Testis (tissue), 2 donors: ENCODE measurements around the gene FUT4.

Source experiments
- POLR2A ChIP-seq: fragments of 450-650 bp; IDR thresholded peaks from one replicate; pipeline ENCODE4 v1.6.1; 2017; ENCODE audit warnings: antibody characterized with exemption, mild to moderate bottlenecking, moderate library complexity
- TF ChIP-seq, protein P1 (sequence below), 3 experiments: fragments of 450-650 bp in 2 of 3; fragments of 200-600 bp in 1 of 3; sonication (generic) in 1 of 3; IDR thresholded peaks; one replicate each; pipeline ENCODE4 v1.5.1; 2016 to 2019; ENCODE audit warnings: antibody characterized with exemption in 3 of 3, mild to moderate bottlenecking in 2 of 3, moderate library complexity in 1 of 3

DNA sequence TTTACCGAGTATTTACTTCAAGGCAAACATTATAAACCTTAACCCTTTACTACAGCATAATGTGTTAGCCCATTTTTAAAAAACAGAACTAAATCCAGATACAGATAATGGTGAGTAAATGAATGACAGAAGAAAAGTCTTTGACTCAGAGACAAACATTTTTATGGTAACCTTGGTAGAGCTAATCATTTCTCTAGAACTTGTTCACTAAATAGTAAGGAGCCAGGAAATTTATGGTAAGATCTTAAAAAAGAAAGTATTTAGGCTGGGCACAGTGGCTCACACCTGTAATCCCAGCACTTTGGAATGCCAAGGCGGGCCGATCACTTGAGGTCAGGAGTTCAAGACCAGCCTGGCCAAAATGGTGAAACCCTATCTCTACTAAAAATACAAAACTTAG, 11.5 kb upstream of the FUT4 start:
- TF ChIP-seq, protein P1, sequence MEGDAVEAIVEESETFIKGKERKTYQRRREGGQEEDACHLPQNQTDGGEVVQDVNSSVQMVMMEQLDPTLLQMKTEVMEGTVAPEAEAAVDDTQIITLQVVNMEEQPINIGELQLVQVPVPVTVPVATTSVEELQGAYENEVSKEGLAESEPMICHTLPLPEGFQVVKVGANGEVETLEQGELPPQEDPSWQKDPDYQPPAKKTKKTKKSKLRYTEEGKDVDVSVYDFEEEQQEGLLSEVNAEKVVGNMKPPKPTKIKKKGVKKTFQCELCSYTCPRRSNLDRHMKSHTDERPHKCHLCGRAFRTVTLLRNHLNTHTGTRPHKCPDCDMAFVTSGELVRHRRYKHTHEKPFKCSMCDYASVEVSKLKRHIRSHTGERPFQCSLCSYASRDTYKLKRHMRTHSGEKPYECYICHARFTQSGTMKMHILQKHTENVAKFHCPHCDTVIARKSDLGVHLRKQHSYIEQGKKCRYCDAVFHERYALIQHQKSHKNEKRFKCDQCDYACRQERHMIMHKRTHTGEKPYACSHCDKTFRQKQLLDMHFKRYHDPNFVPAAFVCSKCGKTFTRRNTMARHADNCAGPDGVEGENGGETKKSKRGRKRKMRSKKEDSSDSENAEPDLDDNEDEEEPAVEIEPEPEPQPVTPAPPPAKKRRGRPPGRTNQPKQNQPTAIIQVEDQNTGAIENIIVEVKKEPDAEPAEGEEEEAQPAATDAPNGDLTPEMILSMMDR (IDR thresholded peaks at IDR 0.05): no peak
- no peak for TF ChIP-seq POLR2A
